ENCODE measurements around the gene POU2AF2. TPM values are rescaled to one million over a fixed set of nuclear protein-coding genes. Genes with fewer than 3 reads are reported as not detected.
A peak's percentile ranks its signal among the peaks of the same experiment; 100 is the strongest.
"Not testable (repeated sequence)": the region's sequence is repeated elsewhere in the genome, so short reads cannot be mapped to it uniquely, and the experiment has no call there.

Gene POU2AF2, protein sequence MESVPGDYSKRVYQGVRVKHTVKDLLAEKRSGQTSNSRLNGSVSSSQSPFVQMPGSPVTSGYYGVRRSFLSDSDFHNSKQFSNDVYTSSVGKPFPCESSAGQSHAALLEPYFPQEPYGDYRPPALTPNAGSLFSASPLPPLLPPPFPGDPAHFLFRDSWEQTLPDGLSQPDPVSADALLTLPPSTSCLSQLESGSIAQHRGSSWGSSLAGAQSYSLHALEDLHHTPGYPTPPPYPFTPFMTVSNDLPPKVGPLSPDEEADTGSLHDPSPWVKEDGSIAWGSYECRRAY
- not detected in 2 replicates for total RNA-seq
- not detected for polyA plus RNA-seq (2012)

DNA sequence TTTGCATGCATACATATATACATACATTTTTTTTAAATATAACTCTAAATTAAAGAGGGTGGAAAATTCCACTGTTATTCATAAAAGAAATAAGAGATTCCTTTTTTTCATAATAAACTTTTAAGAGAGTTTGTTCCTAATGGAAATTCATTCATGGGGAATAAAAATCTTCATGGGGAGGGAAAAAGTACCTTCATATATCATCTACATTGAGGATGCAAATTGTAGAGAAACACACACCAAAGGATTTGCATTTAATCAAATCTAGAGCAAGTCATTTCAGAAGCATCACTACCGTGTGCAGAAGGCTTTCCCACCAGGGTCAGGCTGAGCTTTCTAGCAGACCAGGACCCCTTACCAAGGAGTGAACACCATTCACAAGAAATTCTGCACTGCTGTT is at the start of gene POU2AF2:
POU2AF2 (plus strand) TSS at position 301 of the 400 bp plus-strand sequence. CDS start 129 bp downstream, outside the sequence.
- DNase-seq (ENCODE audit: low read depth), result no peak

- DNase-seq (ENCODE audit: low read depth), result no peak
Measured at GRCh38 chr11:111200010-111200534, 45.5 kb upstream of the POU2AF2 start.

GRCh38 chr11:111204211-111204610 is 41.3 kb upstream of the POU2AF2 start:
- DNase-seq (ENCODE audit: low read depth), result no peak

GRCh38 chr11:111205632-111206385 is 39.7 kb upstream of the POU2AF2 start:
- DNase-seq (ENCODE audit: low read depth), result no peak

DNA sequence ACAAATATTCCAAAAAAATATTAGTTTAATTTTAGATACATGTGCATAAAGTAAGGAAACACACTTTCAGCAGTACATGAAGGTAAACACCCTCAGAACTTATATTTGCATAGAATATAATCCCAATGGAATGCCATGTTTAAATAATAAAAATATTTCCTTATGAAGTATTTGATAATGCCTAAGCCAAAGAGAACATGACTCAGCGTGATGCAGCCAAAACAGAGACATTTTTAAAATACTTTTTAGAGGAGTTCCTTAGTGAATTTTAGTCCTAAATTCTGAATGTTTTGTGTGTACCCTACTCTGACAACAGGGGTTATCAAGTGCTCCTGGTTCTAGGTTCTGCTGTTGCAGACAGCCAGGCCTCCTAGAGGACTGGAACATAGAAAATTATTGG is 39.1 kb upstream of the POU2AF2 start:
- DNase-seq (ENCODE audit: low read depth), result peak; percentile 29

GRCh38 chr11:111207213-111207612 is 38.3 kb upstream of the POU2AF2 start:
- no peak for DNase-seq (ENCODE audit: low read depth)

- no peak for DNase-seq (ENCODE audit: low read depth)
Measured at GRCh38 chr11:111209543-111210355, 35.8 kb upstream of the POU2AF2 start.

GRCh38 chr11:111213256-111213655 is 32.3 kb upstream of the POU2AF2 start:
- DNase-seq (ENCODE audit: low read depth), result no peak

DNA sequence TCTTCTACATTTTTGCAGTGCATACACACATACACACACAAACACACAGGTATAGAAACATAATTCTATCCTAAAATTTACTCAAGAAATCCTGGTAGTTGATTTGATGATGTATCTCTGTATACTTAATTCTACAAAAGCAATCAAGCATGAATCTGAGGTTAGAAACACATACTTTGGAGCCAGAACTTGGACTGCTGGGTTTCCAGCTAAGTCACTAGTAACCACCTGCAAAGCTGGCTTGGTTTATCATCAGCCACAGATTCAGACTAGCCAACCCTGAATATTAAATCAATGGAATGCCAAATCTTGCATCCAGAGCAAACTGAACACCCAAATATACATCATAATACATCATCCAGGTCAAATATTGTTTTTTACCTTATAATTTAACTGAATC is 24.8 kb upstream of the POU2AF2 start:
- no peak for DNase-seq (ENCODE audit: low read depth)

DNA sequence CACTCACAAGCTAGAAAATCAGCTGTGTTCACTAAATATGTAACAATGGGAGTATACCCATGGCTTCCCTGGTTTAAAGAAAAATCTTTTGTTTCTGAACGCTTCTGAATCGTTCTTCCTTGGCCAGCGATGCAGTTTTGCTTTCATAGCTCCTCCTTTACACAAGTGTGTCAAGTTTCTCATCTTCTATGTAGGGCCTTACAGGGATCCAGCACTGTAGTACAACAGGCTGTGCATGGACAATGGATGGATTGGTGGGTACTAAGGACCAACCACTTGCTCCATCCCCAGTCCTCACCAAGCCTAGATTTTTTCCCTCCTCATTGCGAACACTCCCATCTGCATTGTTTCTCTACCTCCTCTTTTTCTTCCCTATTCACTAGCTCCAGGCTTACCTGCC is 24.3 kb upstream of the POU2AF2 start:
- no peak for DNase-seq (ENCODE audit: low read depth)

DNA sequence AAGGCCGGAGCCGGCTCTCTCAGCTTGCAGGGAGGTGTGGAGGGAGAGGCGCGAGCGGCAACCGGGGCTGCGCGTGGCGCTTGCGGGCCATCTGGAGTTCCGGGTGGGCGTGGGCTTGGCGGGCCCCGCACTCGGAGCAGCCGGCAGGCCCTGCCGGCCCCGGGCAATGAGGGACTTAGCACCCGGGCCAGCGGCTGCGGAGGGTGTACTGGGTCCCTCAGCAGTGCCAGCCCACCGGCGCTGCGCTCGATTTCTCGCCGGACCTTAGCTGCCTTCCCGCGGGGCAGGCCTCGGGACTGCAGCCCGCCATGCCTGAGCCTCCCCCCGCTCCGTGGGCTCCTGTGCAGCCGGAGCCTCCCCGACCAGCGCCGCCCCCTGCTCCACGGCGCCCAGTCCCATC is 23.6 kb upstream of the POU2AF2 start:
- DNase-seq (ENCODE audit: low read depth), result not testable (repeated sequence)

- DNase-seq (ENCODE audit: low read depth), result not testable (repeated sequence)
Measured at GRCh38 chr11:111222821-111223455, 22.6 kb upstream of the POU2AF2 start.

- no peak for DNase-seq (ENCODE audit: low read depth)
Measured at GRCh38 chr11:111225881-111226280, 19.6 kb upstream of the POU2AF2 start.

DNA sequence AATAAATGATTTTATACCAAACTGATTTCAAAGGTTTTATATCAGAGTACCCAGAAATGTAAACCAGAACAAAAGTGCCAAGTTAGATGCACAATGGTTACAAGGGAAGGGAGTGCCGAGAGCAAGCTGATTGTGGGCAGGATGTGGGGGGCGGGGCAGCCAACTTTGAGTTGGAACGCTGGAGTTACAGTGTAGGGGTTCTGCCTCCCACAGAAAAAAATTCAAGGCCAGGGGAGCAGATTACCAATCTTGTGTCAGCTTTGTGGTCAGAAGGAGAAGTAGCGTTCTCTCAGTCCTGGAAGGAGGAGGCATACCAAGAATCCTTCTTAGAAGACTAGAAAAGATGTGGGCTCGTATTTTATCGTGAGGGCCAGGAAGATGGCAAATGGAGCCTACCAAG is 15.9 kb upstream of the POU2AF2 start:
- DNase-seq (ENCODE audit: low read depth), result no peak

DNA sequence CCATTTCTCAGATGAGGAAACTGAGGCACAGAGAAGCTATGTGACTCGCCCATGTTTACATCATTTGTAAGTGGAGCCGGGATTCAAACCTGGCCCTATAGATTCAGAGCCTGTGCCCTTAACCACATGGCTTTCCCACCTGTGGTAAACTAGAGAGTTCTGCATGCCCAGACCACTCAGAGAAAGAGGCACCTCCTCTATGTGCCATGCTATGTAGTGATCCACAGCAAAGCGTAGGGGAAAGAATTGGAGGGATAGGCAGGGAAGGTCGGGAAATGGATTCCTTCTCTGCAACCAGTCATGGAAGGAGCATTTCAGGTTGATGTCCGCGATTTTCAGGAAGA is 15.4 kb upstream of the POU2AF2 start:
- no peak for DNase-seq (ENCODE audit: low read depth)

- DNase-seq (ENCODE audit: low read depth), result no peak
Measured at GRCh38 chr11:111231836-111232235, 13.7 kb upstream of the POU2AF2 start.

- DNase-seq (ENCODE audit: low read depth), result no peak
Measured at GRCh38 chr11:111236383-111236782, 9.1 kb upstream of the POU2AF2 start.

- DNase-seq (ENCODE audit: low read depth), result no peak
Measured at GRCh38 chr11:111237926-111238325, 7.6 kb upstream of the POU2AF2 start.

DNA sequence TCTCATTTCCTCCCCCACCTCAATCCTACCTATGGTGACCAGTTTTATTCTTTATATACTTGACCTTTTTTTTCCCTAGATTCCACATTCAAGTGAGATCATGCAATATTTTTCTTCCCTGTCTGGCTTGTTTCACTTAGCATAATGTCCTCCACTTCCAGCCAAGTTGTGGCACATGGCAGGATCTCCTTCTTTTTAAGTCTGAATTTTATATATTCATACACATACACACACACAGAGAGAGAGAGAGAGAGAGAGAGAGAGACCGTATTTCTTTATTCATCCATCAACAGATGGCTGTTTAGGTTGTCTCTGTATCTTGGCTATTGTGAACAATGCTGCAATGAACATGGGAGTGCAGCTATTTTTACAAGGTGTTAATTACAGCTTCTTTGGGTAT is 1.4 kb downstream of the POU2AF2 start:
- no peak for DNase-seq (ENCODE audit: low read depth)

- DNase-seq (ENCODE audit: low read depth), result no peak
Measured at GRCh38 chr11:111250936-111251335, 5.4 kb downstream of the POU2AF2 start.

DNA sequence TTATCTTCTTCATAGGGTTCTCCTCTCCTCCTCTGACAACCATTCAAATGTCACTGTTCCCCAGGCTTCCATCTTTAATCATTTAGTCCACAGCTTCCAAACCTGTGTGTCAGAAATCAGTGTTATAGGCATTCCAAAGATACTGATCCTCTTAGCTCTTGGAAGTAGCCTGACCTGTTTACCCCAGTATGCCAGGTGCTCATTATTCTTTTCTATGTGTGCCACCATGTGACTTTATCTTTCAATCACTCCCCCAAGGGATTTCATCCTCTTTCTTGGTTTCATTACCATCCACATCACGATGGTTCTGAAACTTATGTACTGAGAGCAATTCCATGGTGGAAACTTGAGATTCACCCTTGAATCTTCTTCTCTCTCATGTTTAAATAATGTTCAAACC is 7.6 kb downstream of the POU2AF2 start:
- DNase-seq (ENCODE audit: low read depth), result no peak

Measured in myocyte (in vitro differentiated cells).